Amygdala (tissue), 56 donors: Measurements from ENCODE around the gene DDX4.
"Not testable (repeated sequence)": the region's sequence is repeated elsewhere in the genome, so short reads cannot be mapped to it uniquely, and the experiment has no call there.

ENCODE experiments used
- DNase-seq, 56 donors: peaks; one replicate each; lab custom pipeline; 2025; lab: John Stamatoyannopoulos, UW

DDX4 gene

GRCh38 chr5:55720188-55720703 lies 17.6 kb upstream of the DDX4 start:
- DNase-seq: no peak

DNA sequence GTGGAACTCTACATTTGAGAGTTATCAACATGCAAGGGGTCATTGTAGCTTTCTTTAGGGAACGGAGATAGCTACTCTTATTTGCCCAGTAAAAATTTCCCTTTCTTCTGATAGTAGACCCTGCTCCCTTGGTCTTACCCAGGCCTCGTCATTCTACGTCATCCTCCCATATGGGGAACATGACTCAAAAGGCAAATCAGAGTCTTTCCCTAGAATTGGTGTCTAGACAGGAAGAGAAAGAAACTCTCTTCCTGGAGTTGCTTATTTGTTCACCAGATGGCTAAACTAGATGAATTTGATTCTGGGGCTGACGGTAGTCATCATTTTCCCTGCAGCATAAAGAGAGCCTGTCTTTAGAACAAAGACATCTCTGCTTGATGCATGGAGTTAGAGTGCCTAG lies 13.6 kb upstream of the DDX4 start:
- DNase-seq: no peak

DNA sequence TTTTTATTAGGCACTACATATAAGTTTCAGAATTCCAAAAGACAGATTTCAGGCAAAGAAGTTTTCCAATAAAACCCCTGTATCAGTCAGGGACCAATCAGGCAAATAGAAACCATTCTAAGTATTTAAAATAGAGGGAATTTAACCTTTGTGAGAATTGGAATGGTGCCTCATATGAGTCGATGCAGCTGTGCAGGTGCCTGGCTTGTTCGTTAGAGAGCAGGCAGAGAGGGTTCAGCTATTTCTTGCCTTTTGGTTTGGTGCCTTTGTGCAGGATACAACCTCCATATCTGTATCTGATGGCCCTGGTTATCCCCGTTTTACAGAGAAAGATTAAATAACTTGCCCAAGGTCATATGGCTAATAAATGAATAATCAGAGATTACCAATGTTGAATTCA lies 6.0 kb upstream of the DDX4 start:
- no peak for DNase-seq

GRCh38 chr5:55732585-55732984 lies 5.3 kb upstream of the DDX4 start:
- no peak for DNase-seq

GRCh38 chr5:55734658-55735057 lies 3.2 kb upstream of the DDX4 start:
- no peak for DNase-seq

GRCh38 chr5:55742778-55743177 lies 4.9 kb downstream of the DDX4 start:
- no peak for DNase-seq

GRCh38 chr5:55747778-55748318 lies 10.0 kb downstream of the DDX4 start:
- DNase-seq: no peak

GRCh38 chr5:55749387-55749786 lies 11.5 kb downstream of the DDX4 start:
- DNase-seq: no peak

DNA sequence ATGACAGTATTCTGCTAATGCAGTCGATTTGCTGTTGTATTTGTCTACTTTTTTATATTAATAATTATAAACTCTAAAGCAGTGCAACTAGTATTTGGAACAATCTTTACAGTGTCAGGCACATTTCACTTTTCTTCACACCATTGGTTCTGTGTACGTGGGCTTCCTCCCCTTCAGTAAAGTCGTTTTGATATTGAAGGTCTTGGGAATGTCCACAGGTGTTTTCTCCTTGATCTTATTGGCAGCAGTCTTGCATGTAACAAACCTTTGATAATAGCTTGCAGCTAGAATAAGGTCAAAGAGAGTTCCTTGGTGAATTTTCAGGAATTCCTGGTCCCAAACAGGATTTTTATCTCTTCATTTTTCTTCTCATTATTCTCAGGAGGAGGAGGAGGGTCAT lies 12.2 kb downstream of the DDX4 start:
- DNase-seq: no peak

DNA sequence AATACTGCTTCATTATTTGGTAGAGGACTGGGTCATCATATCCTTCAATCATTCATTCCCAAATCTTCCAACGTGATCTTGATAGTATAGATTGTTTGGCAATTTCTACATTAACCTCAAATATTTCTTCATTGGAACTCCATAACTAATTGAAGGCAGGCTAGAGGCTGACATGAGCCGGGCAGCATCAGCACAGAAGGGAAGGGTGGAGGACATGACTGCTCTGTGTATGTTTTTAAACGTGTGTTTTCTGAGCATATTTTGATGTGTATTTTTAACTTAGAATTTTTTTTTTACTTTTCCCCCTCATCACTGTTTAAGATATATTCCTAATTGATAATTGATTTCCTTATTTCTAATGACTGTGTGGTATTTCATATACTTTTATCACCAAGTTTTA lies 12.6 kb downstream of the DDX4 start:
- no peak for DNase-seq

GRCh38 chr5:55758231-55758630 lies 20.4 kb downstream of the DDX4 start:
- DNase-seq: no peak

DNA sequence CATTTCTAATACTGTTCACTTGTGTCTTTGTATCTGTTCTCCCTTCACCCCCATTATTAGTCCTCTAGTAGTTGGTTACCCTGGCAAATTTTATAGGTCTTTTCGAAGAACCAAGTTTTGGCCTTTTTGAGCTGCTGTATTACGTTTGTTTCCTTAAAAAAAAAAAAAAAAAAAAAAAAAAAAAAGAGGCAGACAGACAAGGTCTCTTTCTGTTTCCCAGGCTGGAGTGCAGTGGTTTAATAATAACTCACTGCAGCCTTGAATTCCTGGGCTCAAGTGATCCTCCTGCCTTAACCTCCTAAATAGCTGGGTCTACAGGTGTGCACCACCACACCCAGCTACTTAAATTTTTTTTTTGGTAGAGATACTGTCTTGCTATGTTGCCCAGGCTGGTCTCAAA lies 20.9 kb downstream of the DDX4 start:
- DNase-seq: no peak

DNA sequence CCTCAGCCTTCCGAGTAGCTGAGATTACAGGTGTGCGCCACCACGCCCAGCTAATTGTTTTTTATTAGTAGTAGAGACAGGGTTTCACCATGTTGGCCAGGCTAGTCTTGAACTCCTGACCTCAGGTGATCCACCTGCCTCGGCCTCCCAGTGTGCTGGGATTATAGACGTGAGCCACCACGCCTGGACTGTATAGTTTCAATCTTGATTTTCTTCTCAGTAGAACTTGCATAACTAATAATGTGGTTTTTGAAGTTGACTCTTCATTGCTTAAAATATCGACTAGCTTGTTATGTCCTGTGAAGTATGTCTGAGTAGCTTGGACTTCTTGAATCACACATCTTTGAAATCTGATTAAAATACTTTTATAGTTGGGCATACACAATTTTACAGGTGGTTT lies 23.9 kb downstream of the DDX4 start:
- DNase-seq: not testable (repeated sequence)

DNA sequence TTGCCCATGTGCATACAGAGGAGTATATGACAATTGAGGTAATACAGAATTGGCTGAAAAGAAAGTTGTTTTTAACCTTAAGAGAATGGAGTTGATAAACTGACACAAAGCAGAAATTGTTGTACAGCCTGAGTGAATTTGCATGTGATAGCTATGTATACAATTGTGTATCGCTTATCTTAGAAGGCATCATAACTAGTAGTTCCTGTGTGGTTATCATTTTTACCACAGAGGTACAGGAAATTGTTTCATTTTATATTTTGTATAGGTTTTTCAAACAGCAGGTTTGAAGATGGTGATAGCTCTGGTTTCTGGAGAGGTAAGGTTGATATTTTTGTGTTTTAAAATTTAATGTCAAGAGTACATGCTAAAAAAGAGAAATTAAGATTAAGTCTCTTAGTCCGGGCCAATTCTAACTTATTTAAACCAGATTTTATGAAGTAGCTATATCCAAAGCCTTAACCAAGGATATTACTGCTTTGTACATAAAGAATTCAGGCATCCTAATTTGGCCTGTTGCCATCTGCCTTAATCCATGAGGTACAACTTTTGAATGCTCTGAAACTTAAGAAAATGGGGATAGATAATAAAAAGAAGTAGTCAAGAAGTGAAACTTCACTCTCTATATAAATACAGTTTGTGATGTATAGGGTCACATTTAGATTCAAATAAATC lies 26.0 kb downstream of the DDX4 start:
- no peak for DNase-seq

GRCh38 chr5:55768279-55768678 lies 30.4 kb downstream of the DDX4 start:
- DNase-seq: no peak

DNA sequence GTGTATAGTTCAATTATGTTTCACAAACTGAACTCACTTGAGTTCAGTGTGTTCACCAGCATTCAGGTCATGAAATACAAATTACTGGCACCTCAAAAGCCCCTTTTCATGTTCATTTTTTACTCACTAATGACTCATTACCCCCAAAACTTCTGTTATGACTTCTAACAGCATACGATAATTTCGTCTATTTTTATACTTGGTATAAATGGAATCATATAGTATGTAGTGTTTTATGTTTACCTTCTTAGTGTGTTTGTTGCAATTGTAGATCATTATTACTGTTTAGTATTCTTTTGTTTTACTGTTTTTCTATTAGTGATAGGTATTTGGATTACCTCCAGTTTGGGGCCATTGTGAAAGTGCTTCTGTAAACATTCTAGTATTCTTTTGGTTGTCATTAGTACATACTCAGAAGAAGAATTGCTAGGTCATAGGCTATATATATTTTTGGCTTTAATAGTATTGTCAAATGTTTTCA lies 33.4 kb downstream of the DDX4 start:
- no peak for DNase-seq

DNA sequence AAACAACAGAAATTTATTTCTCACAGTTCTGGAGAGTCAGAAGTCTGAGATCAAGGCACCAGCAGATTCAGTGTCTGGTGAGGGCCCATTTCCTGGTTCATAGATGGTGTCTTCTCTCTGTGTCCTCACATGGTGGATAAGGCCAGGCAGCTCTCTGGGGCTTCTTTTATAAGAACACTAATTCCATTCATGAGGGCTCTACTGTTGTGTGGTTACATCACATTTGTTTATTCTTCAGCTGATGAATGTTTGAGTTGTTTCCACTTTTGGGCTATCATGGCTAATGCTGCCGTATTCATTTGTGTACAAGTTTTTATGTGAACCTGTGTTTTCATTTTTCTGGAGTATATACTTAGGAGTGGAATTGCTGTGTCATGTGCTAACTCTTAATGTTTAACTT lies 35.2 kb downstream of the DDX4 start:
- peak in 32 of 56 donors; percentile 0 to 71 (median 12) for DNase-seq

DNA sequence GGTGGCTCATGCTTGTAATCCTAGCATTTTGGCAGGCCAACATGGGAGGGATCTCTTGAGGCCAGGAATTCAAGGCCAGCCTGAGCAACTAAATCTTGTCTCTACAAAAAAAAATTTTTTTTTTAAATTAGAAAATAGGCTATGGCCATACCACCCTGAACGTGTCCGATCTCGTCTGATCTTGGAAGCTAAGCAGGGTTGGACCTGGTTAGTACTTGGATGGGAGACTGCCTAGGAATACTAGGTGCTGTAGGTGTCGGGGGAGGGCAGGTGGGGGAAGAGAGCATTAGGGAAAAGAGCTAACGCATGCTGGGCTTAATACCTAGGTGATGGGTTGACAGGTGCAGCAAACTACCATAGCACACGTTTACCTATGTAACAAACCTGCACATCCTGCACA lies 39.5 kb downstream of the DDX4 start:
- DNase-seq: no peak

DNA sequence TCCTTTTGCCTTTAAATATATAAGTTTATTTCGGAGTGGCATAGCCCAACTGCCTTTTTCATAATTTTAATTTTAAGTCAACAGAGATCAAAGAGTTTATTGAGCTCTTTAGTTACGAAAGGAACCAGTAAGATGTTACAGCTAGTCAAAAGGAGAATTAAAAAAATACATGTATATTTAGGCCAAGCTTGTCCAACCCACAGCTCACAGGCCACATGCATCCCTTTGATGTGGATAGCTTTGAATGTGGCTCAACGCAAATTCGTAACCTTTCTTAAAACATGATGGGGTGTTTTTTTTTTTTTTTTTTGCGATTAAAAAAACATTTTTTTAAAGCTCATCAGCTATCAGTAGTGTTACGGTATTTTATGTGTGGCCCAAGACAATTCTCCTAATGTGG lies 63.1 kb downstream of the DDX4 start:
- DNase-seq: no peak

- DNase-seq: not testable (repeated sequence)
Observed at GRCh38 chr5:55808814-55809213, 71.0 kb downstream of the DDX4 start.

DNA sequence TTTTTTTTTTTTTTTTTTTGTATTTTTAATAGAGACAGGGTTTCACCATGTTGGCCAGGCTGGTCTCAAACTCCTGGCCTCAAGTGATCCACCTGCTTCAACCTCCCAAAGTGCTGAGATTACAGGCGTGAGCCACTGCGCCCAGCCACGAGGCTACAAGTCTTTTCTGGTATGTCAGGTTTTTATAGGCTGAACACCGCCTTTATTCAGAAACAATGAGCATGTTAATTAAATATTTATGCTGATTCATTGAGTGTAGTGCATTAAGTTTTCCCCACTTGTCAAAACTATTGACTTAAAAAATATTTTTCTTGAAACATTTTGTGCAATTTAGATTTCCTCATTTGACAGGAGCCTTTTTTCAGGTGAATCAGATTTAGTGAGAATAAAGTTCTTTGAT lies 78.1 kb downstream of the DDX4 start:
- DNase-seq: not testable (repeated sequence)

DNA sequence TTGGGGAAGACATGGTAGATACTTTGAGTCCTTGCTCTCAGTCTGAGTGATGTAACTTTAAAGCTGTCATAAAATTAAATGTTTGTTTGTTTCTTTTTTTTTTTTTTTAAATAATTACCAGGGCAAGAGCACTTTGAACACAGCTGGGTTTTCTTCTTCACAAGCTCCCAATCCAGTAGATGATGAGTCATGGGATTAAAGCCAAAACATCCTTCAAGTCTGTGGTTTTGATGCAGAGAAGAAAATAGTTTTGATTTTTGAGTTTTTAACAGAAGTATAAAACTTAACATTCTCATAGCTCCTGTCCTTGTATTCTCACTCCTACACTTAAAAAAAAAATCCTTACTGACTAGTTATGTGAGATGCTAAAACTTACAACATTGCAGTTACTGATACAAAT lies 78.5 kb downstream of the DDX4 start:
- DNase-seq: no peak
